ENCODE measurements around the gene RAP1A.

DNA sequence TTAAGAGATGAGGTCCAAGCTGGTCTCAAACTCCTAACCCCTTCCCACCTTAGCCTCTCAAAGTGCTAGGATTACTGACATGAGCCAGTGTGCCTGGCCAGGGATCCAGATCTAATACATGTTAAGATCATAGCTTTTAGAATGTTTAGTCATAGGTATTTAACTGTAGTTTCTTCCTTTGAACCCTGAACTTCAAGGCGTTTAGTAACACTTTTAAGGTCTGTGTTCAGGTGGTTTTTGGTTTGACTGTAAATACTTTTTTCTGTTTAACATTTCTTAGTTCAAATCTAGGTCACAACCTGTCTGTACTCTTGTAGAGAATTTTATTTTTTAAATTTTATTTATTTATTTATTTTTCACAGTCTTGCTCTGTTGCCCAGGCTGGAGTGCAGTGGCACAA lies 28.1 kb downstream of the RAP1A start:
- TF ChIP-seq CTCF (IDR thresholded peaks at IDR 0.05): no peak
- no peak for TF ChIP-seq POLR2AphosphoS5 (IDR thresholded peaks at IDR 0.05; ENCODE audit: low read depth, low read length)
- TF ChIP-seq, protein P1, sequence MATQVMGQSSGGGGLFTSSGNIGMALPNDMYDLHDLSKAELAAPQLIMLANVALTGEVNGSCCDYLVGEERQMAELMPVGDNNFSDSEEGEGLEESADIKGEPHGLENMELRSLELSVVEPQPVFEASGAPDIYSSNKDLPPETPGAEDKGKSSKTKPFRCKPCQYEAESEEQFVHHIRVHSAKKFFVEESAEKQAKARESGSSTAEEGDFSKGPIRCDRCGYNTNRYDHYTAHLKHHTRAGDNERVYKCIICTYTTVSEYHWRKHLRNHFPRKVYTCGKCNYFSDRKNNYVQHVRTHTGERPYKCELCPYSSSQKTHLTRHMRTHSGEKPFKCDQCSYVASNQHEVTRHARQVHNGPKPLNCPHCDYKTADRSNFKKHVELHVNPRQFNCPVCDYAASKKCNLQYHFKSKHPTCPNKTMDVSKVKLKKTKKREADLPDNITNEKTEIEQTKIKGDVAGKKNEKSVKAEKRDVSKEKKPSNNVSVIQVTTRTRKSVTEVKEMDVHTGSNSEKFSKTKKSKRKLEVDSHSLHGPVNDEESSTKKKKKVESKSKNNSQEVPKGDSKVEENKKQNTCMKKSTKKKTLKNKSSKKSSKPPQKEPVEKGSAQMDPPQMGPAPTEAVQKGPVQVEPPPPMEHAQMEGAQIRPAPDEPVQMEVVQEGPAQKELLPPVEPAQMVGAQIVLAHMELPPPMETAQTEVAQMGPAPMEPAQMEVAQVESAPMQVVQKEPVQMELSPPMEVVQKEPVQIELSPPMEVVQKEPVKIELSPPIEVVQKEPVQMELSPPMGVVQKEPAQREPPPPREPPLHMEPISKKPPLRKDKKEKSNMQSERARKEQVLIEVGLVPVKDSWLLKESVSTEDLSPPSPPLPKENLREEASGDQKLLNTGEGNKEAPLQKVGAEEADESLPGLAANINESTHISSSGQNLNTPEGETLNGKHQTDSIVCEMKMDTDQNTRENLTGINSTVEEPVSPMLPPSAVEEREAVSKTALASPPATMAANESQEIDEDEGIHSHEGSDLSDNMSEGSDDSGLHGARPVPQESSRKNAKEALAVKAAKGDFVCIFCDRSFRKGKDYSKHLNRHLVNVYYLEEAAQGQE (IDR thresholded peaks at IDR 0.05; ENCODE audit: insufficient read depth in 1 of 2, low read depth in 2 of 2, low read length in 1 of 2): no peak
- no peak for TF ChIP-seq TCF7L2 (IDR thresholded peaks at IDR 0.05; ENCODE audit: low read depth, low read length)
- TF ChIP-seq SIN3A (IDR thresholded peaks at IDR 0.05; ENCODE audit: borderline replicate concordance, insufficient read depth, low read depth, low read length): no peak
